Right lobe of liver (tissue), 4 donors: ENCODE data around the gene MOCOS.

Experiments used
- POLR2A ChIP-seq: fragments of 450-650 bp; IDR thresholded peaks from one replicate; pipeline ENCODE4 v1.6.1; 2017; ENCODE audit warnings: antibody characterized with exemption, mild to moderate bottlenecking
- TF ChIP-seq, protein P1 (sequence below), 4 donors: fragments of 200-600 bp in 3 of 4; fragments of 450-650 bp in 1 of 4; IDR thresholded peaks; one replicate each; pipeline versions ENCODE4 v1.5.1 to v1.8.0; 2016 to 2022; ENCODE audit warnings: antibody characterized with exemption in 4 of 4, mild to moderate bottlenecking in 2 of 4
- donor health status: DM: no; HTN: no; CAD: no.
- donor health status: DM: no; HTN: no; CAD: no.
- donor health status: DM: no; HTN: yes; CAD: no.

DNA sequence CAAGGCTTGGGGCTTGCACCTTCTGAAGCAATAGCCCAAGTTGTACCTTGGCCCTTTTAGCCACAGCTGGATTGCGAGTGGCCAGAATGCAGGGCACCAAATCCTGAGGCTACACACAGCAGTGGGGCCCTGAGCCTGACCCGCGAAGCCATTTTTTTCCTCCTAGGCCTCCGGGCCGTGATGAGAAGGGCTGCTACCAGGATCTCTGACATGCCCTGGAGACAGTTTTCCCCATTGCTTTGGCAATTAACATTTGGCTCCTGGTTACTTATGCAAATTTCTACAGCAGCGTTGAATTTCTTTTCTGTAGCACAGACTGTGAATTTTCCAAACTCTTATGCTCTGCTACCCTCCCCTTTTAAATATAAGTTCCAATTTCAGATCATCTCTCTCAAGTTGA is 54.5 kb downstream of the MOCOS start:
- TF ChIP-seq, protein P1, sequence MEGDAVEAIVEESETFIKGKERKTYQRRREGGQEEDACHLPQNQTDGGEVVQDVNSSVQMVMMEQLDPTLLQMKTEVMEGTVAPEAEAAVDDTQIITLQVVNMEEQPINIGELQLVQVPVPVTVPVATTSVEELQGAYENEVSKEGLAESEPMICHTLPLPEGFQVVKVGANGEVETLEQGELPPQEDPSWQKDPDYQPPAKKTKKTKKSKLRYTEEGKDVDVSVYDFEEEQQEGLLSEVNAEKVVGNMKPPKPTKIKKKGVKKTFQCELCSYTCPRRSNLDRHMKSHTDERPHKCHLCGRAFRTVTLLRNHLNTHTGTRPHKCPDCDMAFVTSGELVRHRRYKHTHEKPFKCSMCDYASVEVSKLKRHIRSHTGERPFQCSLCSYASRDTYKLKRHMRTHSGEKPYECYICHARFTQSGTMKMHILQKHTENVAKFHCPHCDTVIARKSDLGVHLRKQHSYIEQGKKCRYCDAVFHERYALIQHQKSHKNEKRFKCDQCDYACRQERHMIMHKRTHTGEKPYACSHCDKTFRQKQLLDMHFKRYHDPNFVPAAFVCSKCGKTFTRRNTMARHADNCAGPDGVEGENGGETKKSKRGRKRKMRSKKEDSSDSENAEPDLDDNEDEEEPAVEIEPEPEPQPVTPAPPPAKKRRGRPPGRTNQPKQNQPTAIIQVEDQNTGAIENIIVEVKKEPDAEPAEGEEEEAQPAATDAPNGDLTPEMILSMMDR (IDR thresholded peaks at IDR 0.05), result no peak
- TF ChIP-seq POLR2A, result no peak
